Liver (tissue), 9 donors: ENCODE measurements around the gene CACNA1C. TPM values are rescaled to one million over a fixed set of nuclear protein-coding genes. Genes with fewer than 3 reads are reported as not detected.

Source experiments
- DNase-seq: peaks from one replicate; pipeline ENCODE4 v3.0.0-alpha.2; 2017; ENCODE audit warnings: low spot score
- H3K27ac ChIP-seq, 2 donors: one replicate each; pipeline ENCODE4 v1.7.0; 2013; ENCODE audit warnings: inconsistent platforms in 2 of 2, low read length in 2 of 2, control low read depth in 1 of 2, low read depth in 1 of 2, mild to moderate bottlenecking in 1 of 2
- H3K27me3 ChIP-seq, 4 donors: one replicate each; pipeline versions ENCODE4 v1.6.1 to v1.7.0; 2013; ENCODE audit warnings: low read length in 3 of 4, inconsistent platforms in 1 of 4, mild to moderate bottlenecking in 1 of 4, moderate library complexity in 1 of 4; ENCODE audit not compliant: control insufficient read depth in 4 of 4, insufficient read depth in 4 of 4
- H3K36me3 ChIP-seq, 4 donors: one replicate each; pipeline versions ENCODE4 v1.6.1 to v1.7.0; 2013; ENCODE audit warnings: low read length in 3 of 4, mild to moderate bottlenecking in 3 of 4, low read depth in 1 of 4, moderate library complexity in 1 of 4; ENCODE audit not compliant: control insufficient read depth in 4 of 4, insufficient read depth in 3 of 4
- H3K4me1 ChIP-seq, 4 donors: one replicate each; pipeline versions ENCODE4 v1.6.1 to v1.7.0; 2013; ENCODE audit warnings: low read length in 3 of 4, mild to moderate bottlenecking in 3 of 4, moderate library complexity in 1 of 4; ENCODE audit not compliant: control insufficient read depth in 4 of 4, insufficient read depth in 4 of 4
- H3K4me3 ChIP-seq, 3 donors: one replicate each; pipeline versions ENCODE4 v1.6.1 to v1.7.0; 2013; ENCODE audit warnings: low read length in 3 of 3, control low read depth in 1 of 3, low read depth in 1 of 3, mild to moderate bottlenecking in 1 of 3
- H3K9ac ChIP-seq, 2 donors: one replicate each; pipeline ENCODE4 v1.7.0; 2013; ENCODE audit warnings: low read length in 2 of 2, mild to moderate bottlenecking in 2 of 2, moderate library complexity in 2 of 2, control low read depth in 1 of 2, low read depth in 1 of 2
- H3K9me3 ChIP-seq, 4 donors: one replicate each; pipeline versions ENCODE4 v1.6.1 to v1.7.0; 2013; ENCODE audit warnings: low read length in 3 of 4; ENCODE audit not compliant: control insufficient read depth in 4 of 4
- EGR1 ChIP-seq, 2 donors: IDR thresholded peaks; 2 replicates each; pipeline ENCODE4 v1.6.1; 2016 to 2018; ENCODE audit warnings: antibody characterized with exemption in 2 of 2, low read depth in 2 of 2
- FOXA1 ChIP-seq: IDR thresholded peaks from 2 replicates; pipeline ENCODE4 v1.6.1; 2016; ENCODE audit warnings: antibody characterized with exemption
- FOXA2 ChIP-seq: IDR thresholded peaks from 2 replicates; pipeline ENCODE4 v1.6.1; 2016; ENCODE audit warnings: antibody characterized with exemption
- GABPA ChIP-seq, 2 donors: IDR thresholded peaks in 1 of 2; conservative IDR thresholded peaks in 1 of 2; 2 replicates each; pipeline ENCODE4 v1.6.1; 2016; ENCODE audit warnings: antibody characterized with exemption in 2 of 2, mild to moderate bottlenecking in 1 of 2, moderate library complexity in 1 of 2
- HNF4A ChIP-seq, 2 donors: conservative IDR thresholded peaks; 2 replicates each; pipeline ENCODE4 v1.6.1; 2016; ENCODE audit warnings: antibody characterized with exemption in 2 of 2, mild to moderate bottlenecking in 2 of 2
- HNF4G ChIP-seq: IDR thresholded peaks from 2 replicates; pipeline ENCODE4 v1.6.1; 2016; ENCODE audit warnings: antibody characterized with exemption
- JUND ChIP-seq, 2 donors: IDR thresholded peaks; 2 replicates each; pipeline ENCODE4 v1.6.1; 2016; ENCODE audit warnings: antibody characterized with exemption in 2 of 2
- NR2F2 ChIP-seq: IDR thresholded peaks from 2 replicates; pipeline ENCODE4 v1.6.1; 2016; ENCODE audit warnings: antibody characterized with exemption
- RAD21 ChIP-seq, 2 donors: IDR thresholded peaks; 2 replicates each; pipeline ENCODE4 v1.6.1; 2016; ENCODE audit warnings: antibody characterized with exemption in 2 of 2, mild to moderate bottlenecking in 2 of 2
- RXRA ChIP-seq, 2 donors: IDR thresholded peaks; 2 replicates each; pipeline ENCODE4 v1.6.1; 2017 to 2018; ENCODE audit warnings: antibody characterized with exemption in 2 of 2, mild to moderate bottlenecking in 1 of 2
- SP1 ChIP-seq: IDR thresholded peaks from 2 replicates; pipeline ENCODE4 v1.6.1; 2018; ENCODE audit warnings: antibody characterized with exemption, mild to moderate bottlenecking
- TAF1 ChIP-seq: conservative IDR thresholded peaks from 2 replicates; pipeline ENCODE4 v1.6.1; 2016; ENCODE audit warnings: antibody characterized with exemption, mild to moderate bottlenecking
- WGBS: extraction: QIAGEN DNeasy Blood & Tissue Kit; methylation state at CpG from one replicate; pipeline ENCODE4 v1.1.7; 2013; 5-methylcytosine and 5-hydroxymethylcytosine counted together
- polyA plus RNA-seq, 2 donors: library from polyadenylated mRNA; stranded (reverse) in 1 of 2; unstranded in 1 of 2; fragments of 200-250 nt in 1 of 2; fragments of >200 nt in 1 of 2; fragmentation: Nextera tagmentation in 1 of 2; extraction: Ambion mirVana in 1 of 2; gene quantifications; one replicate each; pipeline versions ENCODE4 v1.2.1 to v1.2.3, GENCODE V29; 2013 to 2015
- total RNA-seq, 2 donors: library from RNA; depleted of rRNA; stranded (reverse); fragments of >200 nt; gene quantifications; one replicate each; pipeline ENCODE4 v1.2.3, GENCODE V29; 2014
- TF ChIP-seq, protein P1 (sequence below): IDR thresholded peaks from 2 replicates; pipeline ENCODE4 v1.6.1; 2016; ENCODE audit warnings: antibody characterized with exemption
- TF ChIP-seq, protein P2 (sequence below): fragments of 150-350 bp; IDR thresholded peaks from 2 replicates; pipeline ENCODE4 v1.5.1; 2017; ENCODE audit warnings: improper control_type of control experiment, low read depth, low read length; ENCODE audit not compliant: missing input control
- TF ChIP-seq, protein P3 (sequence below): IDR thresholded peaks from 2 replicates; pipeline ENCODE4 v1.6.1; 2016; ENCODE audit warnings: antibody characterized with exemption
- TF ChIP-seq, protein P4 (sequence below): IDR thresholded peaks from 2 replicates; pipeline ENCODE4 v1.6.1; 2016; ENCODE audit warnings: antibody characterized with exemption, mild to moderate bottlenecking
- donor health status: healthy.
- donor health status: healthy.
- donor health status: healthy.
- donor health status: healthy.
- donor health status: healthy.

The CACNA1C gene
- total and polyA plus RNA-seq, 4 donors: 0.23 to 1.9 (median 0.41) TPM

DNA sequence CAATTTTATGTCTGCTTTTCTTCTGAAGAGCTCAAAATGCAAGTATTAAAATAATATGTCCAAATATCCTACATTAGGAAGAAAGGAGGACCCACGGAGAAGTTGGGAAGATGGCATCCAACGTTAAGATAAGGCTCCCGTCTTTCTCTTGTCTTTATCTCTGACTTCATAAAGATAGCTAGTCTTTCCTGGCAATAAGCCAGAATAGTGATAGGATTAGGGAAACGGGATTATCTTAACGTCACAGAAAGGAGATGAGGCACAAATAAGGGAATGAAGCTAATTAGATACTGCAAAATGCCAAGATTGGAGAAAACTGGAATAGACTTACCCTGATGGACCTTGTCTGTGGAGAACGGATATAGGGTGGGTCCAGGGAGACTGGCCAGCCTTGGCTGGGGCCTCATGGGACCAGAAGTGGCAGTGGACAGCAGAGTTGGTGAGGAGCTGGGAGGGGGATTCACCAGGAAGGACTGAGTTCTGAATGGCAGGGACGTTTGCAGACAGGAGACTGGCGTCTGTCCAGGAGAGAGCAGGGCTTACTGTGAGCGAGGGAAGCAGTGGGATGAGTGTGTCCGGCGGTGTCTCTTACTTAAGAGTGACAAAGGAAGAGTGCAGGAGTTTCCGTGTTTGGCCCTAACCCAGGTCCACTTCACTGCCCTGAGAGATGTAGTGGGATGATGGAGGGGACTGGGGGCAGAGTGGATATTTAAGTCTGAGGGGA lies 119.9 kb downstream of the CACNA1C start:
- Histone ChIP-seq H3K9ac (no peak overlapping the region), H3K9me3 (no peaks in the 10 kb centered on the region), H3K27ac (no peak overlapping the region), H3K36me3 (no peaks in the 10 kb centered on the region), H3K4me1 (peaks cover 0 to 16% (median 7%) of the 10 kb centered on the region in 4 donors), H3K27me3 (no peaks in the 10 kb centered on the region), H3K4me3 (no peak overlapping the region)
- WGBS: 66% methylated on average over 12 of the region's 12 CpGs
- TF ChIP-seq NR2F2 (no peak), RAD21 (IDR thresholded peaks at IDR 0.05) (no peak), FOXA2 (no peak), FOXA1 (no peak), EGR1 (IDR thresholded peaks at IDR 0.05; ENCODE audit: low read depth in 2 of 2) (no peak)
- no peak for DNase-seq

DNA sequence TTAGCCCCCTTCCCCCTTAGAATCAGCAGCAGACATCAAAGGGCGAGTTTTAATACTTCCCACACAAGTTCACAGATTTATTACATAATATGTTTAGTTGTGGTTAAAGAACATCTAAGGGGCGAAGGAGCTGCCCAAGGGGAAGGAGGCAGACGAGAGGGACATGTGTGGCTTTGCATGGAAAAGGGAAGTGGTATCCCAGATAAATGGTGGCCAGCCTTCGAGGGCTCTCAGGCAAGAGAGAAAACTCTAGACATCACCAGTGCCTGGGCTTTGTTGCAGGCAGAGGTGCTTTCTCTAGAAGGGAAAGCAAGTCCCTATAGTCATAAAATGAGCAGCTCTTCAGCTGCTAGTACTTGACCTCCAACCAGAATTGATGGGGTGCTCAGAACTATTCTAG lies 121.2 kb downstream of the CACNA1C start:
- H3K4me1 ChIP-seq: peaks cover 0 to 11% (median 4%) of the 10 kb centered on the region in 4 donors
- no peaks in the 10 kb centered on the region for H3K36me3 ChIP-seq
- no peaks in the 10 kb centered on the region for H3K9me3 ChIP-seq
- no peak overlapping the region for H3K9ac ChIP-seq
- WGBS: 71% methylated on average over 4 of the region's 4 CpGs
- H3K27ac ChIP-seq: no peak overlapping the region
- no peaks in the 10 kb centered on the region for H3K27me3 ChIP-seq
- TF ChIP-seq, protein P1, sequence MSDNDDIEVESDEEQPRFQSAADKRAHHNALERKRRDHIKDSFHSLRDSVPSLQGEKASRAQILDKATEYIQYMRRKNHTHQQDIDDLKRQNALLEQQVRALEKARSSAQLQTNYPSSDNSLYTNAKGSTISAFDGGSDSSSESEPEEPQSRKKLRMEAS: no peak
- TF ChIP-seq RXRA (IDR thresholded peaks at IDR 0.05) (no peak), HNF4G (no peak), EGR1 (IDR thresholded peaks at IDR 0.05; ENCODE audit: low read depth in 2 of 2) (no peak), NR2F2 (no peak), SP1 (no peak), FOXA1 (no peak), HNF4A (conservative IDR thresholded peaks at IDR 0.05) (no peak), TAF1 (no peak), JUND (IDR thresholded peaks at IDR 0.05) (no peak)
- TF ChIP-seq, protein P2, sequence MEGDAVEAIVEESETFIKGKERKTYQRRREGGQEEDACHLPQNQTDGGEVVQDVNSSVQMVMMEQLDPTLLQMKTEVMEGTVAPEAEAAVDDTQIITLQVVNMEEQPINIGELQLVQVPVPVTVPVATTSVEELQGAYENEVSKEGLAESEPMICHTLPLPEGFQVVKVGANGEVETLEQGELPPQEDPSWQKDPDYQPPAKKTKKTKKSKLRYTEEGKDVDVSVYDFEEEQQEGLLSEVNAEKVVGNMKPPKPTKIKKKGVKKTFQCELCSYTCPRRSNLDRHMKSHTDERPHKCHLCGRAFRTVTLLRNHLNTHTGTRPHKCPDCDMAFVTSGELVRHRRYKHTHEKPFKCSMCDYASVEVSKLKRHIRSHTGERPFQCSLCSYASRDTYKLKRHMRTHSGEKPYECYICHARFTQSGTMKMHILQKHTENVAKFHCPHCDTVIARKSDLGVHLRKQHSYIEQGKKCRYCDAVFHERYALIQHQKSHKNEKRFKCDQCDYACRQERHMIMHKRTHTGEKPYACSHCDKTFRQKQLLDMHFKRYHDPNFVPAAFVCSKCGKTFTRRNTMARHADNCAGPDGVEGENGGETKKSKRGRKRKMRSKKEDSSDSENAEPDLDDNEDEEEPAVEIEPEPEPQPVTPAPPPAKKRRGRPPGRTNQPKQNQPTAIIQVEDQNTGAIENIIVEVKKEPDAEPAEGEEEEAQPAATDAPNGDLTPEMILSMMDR: no peak
- TF ChIP-seq, protein P3, sequence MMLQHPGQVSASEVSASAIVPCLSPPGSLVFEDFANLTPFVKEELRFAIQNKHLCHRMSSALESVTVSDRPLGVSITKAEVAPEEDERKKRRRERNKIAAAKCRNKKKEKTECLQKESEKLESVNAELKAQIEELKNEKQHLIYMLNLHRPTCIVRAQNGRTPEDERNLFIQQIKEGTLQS: no peak
- DNase-seq: no peak
- no peak overlapping the region for H3K4me3 ChIP-seq

DNA sequence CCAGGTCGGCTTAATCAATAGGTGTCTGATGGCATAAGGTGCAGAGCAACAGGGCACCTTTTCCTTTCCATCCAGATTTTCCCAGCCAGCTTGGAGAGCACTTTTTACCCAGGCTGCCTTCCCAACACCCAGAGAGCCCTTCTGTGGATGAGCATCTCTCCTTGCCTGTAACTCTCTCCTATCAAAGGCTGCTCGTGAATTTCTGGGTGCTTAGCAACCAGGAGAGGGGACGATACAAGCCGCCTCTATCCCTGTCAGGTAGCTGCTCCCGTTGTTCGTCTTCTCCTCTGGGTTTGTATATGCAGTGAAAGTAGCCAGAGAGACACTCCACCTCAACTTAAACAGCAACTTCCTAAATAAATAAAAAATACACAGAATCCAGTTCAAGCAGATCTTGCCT lies 124.2 kb downstream of the CACNA1C start:
- no peaks in the 10 kb centered on the region for H3K9me3 ChIP-seq
- no peaks in the 10 kb centered on the region for H3K4me1 ChIP-seq
- no peaks in the 10 kb centered on the region for H3K36me3 ChIP-seq
- H3K27ac ChIP-seq: no peak overlapping the region
- 76% methylated on average over 6 of the region's 6 CpGs for WGBS
- H3K9ac ChIP-seq: no peak overlapping the region
- H3K27me3 ChIP-seq: peaks cover 0 to 3% (median 0%) of the 10 kb centered on the region in 4 donors
- no peak overlapping the region for H3K4me3 ChIP-seq
- no peak for TF ChIP-seq FOXA2
- TF ChIP-seq EGR1 (IDR thresholded peaks at IDR 0.05; ENCODE audit: low read depth in 2 of 2): no peak
- TF ChIP-seq, protein P4, sequence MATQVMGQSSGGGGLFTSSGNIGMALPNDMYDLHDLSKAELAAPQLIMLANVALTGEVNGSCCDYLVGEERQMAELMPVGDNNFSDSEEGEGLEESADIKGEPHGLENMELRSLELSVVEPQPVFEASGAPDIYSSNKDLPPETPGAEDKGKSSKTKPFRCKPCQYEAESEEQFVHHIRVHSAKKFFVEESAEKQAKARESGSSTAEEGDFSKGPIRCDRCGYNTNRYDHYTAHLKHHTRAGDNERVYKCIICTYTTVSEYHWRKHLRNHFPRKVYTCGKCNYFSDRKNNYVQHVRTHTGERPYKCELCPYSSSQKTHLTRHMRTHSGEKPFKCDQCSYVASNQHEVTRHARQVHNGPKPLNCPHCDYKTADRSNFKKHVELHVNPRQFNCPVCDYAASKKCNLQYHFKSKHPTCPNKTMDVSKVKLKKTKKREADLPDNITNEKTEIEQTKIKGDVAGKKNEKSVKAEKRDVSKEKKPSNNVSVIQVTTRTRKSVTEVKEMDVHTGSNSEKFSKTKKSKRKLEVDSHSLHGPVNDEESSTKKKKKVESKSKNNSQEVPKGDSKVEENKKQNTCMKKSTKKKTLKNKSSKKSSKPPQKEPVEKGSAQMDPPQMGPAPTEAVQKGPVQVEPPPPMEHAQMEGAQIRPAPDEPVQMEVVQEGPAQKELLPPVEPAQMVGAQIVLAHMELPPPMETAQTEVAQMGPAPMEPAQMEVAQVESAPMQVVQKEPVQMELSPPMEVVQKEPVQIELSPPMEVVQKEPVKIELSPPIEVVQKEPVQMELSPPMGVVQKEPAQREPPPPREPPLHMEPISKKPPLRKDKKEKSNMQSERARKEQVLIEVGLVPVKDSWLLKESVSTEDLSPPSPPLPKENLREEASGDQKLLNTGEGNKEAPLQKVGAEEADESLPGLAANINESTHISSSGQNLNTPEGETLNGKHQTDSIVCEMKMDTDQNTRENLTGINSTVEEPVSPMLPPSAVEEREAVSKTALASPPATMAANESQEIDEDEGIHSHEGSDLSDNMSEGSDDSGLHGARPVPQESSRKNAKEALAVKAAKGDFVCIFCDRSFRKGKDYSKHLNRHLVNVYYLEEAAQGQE: no peak
- TF ChIP-seq NR2F2: no peak
- no peak for TF ChIP-seq GABPA (IDR thresholded peaks at IDR 0.05 in 1 of 2, conservative IDR thresholded peaks at IDR 0.05 in 1 of 2)
- no peak for TF ChIP-seq RAD21 (IDR thresholded peaks at IDR 0.05)
- TF ChIP-seq, protein P2: no peak
- DNase-seq: no peak
